Neural cell (in vitro differentiated cells): ENCODE results near the gene GNLY. TPM values are rescaled to one million over a fixed set of nuclear protein-coding genes. Genes with fewer than 3 reads are reported as not detected.

Source experiments
- H2AFZ ChIP-seq: fragments of 200-600, 300-800 bp; sonication (generic), shearing (Covaris generic); 2 replicates; pipeline ENCODE4 v1.6.0; 2014; ENCODE audit warnings: low read depth, mild to moderate bottlenecking, antibody characterized with exemption, low read length, moderate library complexity
- H3F3A ChIP-seq: fragments of 200-600 bp; shearing (Covaris generic); 2 replicates; pipeline ENCODE4 v1.6.1; 2016; ENCODE audit warnings: mild to moderate bottlenecking, moderate library complexity, mixed read lengths, antibody characterized with exemption, low read length; ENCODE audit not compliant: insufficient read depth, poor library complexity, severe bottlenecking
- H3K27ac ChIP-seq: fragments of 200-600, 300-800 bp; sonication (generic), shearing (Covaris generic); 2 replicates; pipeline ENCODE4 v1.5.1; 2014; ENCODE audit warnings: mild to moderate bottlenecking, low read length, moderate library complexity
- H3K27me3 ChIP-seq: fragments of 300-800, 200-600 bp; sonication (generic), shearing (Covaris generic); 2 replicates; pipeline ENCODE4 v1.6.0; 2014; ENCODE audit warnings: mild to moderate bottlenecking, low read depth, low read length, moderate library complexity; ENCODE audit not compliant: insufficient read depth
- H3K36me3 ChIP-seq: fragments of 300-800, 200-600 bp; sonication (generic), shearing (Covaris generic); 2 replicates; pipeline ENCODE4 v1.5.1; 2014; ENCODE audit warnings: mild to moderate bottlenecking, antibody characterized with exemption, low read length, moderate library complexity; ENCODE audit not compliant: insufficient read depth
- H3K4me2 ChIP-seq: fragments of 300-800, 200-600 bp; sonication (generic), shearing (Covaris generic); 2 replicates; pipeline ENCODE4 v1.6.0; 2014; ENCODE audit warnings: mild to moderate bottlenecking, low read length
- H3K4me3 ChIP-seq: fragments of 300-800, 200-600 bp; sonication (generic), shearing (Covaris generic); 2 replicates; pipeline ENCODE4 v1.5.1; 2014; ENCODE audit warnings: mild to moderate bottlenecking, low read length, moderate library complexity
- H3K79me2 ChIP-seq: fragments of 200-600 bp; shearing (Covaris generic); replicated peaks from 2 replicates; pipeline ENCODE4 v1.6.0; 2014; ENCODE audit warnings: mild to moderate bottlenecking, low read length, moderate library complexity; ENCODE audit not compliant: insufficient read depth
- H3K9ac ChIP-seq: fragments of 300-800, 200-600 bp; sonication (generic), shearing (Covaris generic); 2 replicates; pipeline ENCODE4 v1.6.1; 2016; ENCODE audit warnings: mild to moderate bottlenecking, low read length, mixed read lengths
- H3K9me2 ChIP-seq: fragments of 200-600 bp; shearing (Covaris generic); 2 replicates; pipeline ENCODE4 v1.6.1; 2016; ENCODE audit warnings: mild to moderate bottlenecking, low read length, mixed read lengths; ENCODE audit not compliant: insufficient read depth
- H3K9me3 ChIP-seq: fragments of 200-600, 300-800 bp; sonication (generic), shearing (Covaris generic); 2 replicates; pipeline ENCODE4 v1.6.1; 2016; ENCODE audit warnings: mild to moderate bottlenecking, mixed run types, low read length, moderate library complexity, mixed read lengths
- H4K20me1 ChIP-seq: fragments of 200-600 bp; shearing (Covaris generic); 2 replicates; pipeline ENCODE4 v1.6.1; 2016; ENCODE audit warnings: mild to moderate bottlenecking, mixed run types; ENCODE audit not compliant: insufficient read depth
- CTCF ChIP-seq: fragments of 450-650 bp; IDR thresholded peaks from 2 replicates; pipeline ENCODE4 v1.5.1; 2014; ENCODE audit warnings: antibody characterized with exemption, mild to moderate bottlenecking, moderate library complexity; ENCODE audit not compliant: poor library complexity, severe bottlenecking
- EP300 ChIP-seq: fragments of 450-650 bp; conservative IDR thresholded peaks from 2 replicates; pipeline ENCODE4 v1.6.1; 2014; ENCODE audit warnings: antibody characterized with exemption, mild to moderate bottlenecking, moderate library complexity; ENCODE audit not compliant: poor library complexity, severe bottlenecking
- EZH2 ChIP-seq: fragments of 200-600, 300-800 bp; shearing (Covaris generic), sonication (generic); IDR thresholded peaks from 2 replicates; pipeline ENCODE4 v1.6.1; 2014; ENCODE audit warnings: antibody characterized with exemption, low read length, borderline replicate concordance, mild to moderate bottlenecking; ENCODE audit not compliant: insufficient read depth, poor library complexity, severe bottlenecking
- MXI1 ChIP-seq: fragments of 450-650 bp; conservative IDR thresholded peaks from 2 replicates; pipeline ENCODE4 v1.6.1; 2014; ENCODE audit warnings: antibody characterized with exemption, mild to moderate bottlenecking; ENCODE audit not compliant: poor library complexity, severe bottlenecking
- POLR2AphosphoS5 ChIP-seq: IDR thresholded peaks from 2 replicates; pipeline ENCODE4 v1.6.1; 2012
- RAD21 ChIP-seq: fragments of 450-650 bp; conservative IDR thresholded peaks from 2 replicates; pipeline ENCODE4 v1.6.1; 2014; ENCODE audit warnings: antibody characterized with exemption, mild to moderate bottlenecking, moderate library complexity
- SMC3 ChIP-seq: fragments of 450-650 bp; conservative IDR thresholded peaks from 2 replicates; pipeline ENCODE4 v1.6.1; 2014; ENCODE audit warnings: antibody characterized with exemption, mild to moderate bottlenecking, moderate library complexity; ENCODE audit not compliant: poor library complexity
- TAF1 ChIP-seq: IDR thresholded peaks from 2 replicates; pipeline ENCODE4 v1.6.1; 2012; ENCODE audit warnings: low read depth
- polyA plus RNA-seq: library from polyadenylated mRNA; depleted of rRNA; stranded (reverse); fragments of >200 nt; gene quantifications from 2 replicates; pipeline ENCODE4 v1.2.3, GENCODE V29; 2014
- TF ChIP-seq, protein P1 (sequence below): IDR thresholded peaks from 2 replicates; pipeline ENCODE4 v1.6.1; 2012; ENCODE audit warnings: borderline replicate concordance

Gene GNLY
- polyA plus RNA-seq, 1 donor from 2014 or later: not detected

DNA sequence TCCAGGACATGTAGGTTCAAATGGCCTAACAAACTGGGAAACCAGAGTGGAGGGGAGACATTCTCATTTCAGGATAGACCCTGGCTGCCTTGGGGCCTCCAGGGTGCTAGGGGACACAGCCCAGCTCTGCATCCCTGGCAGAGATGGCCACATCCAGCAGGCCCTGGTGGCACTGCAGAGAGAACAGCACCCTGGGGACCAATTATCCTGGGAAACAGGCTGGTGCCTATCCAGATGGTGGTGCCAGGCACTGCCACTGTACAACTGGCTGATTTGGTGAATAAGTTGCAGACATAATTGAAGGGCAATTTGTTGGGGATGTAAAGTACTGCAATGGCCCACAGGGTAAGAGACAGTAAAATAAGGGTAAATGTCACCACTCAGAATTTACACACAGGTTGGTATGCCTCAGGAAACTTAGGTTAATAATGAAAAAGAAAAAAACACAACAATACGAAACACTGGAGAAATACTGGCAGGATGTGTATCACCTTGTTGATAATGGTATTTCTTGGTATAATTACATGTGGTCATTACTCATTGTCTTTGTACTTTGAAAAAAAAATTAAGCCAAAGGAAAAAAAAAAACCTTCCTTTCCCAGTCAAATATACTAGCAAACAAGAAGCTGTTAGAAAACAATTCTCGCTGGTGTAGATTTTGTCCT lies 13.3 kb upstream of the GNLY start:
- H3K27ac ChIP-seq: no peak overlapping the region
- H3K9me3 ChIP-seq: no peaks in the 10 kb centered on the region
- H4K20me1 ChIP-seq: no peaks in the 10 kb centered on the region
- no peak overlapping the region for H3K4me2 ChIP-seq
- H3K79me2 ChIP-seq: no peaks in the 10 kb centered on the region
- H3K9ac ChIP-seq: no peak overlapping the region
- no peaks in the 10 kb centered on the region for H3K36me3 ChIP-seq
- TF ChIP-seq, protein P1, sequence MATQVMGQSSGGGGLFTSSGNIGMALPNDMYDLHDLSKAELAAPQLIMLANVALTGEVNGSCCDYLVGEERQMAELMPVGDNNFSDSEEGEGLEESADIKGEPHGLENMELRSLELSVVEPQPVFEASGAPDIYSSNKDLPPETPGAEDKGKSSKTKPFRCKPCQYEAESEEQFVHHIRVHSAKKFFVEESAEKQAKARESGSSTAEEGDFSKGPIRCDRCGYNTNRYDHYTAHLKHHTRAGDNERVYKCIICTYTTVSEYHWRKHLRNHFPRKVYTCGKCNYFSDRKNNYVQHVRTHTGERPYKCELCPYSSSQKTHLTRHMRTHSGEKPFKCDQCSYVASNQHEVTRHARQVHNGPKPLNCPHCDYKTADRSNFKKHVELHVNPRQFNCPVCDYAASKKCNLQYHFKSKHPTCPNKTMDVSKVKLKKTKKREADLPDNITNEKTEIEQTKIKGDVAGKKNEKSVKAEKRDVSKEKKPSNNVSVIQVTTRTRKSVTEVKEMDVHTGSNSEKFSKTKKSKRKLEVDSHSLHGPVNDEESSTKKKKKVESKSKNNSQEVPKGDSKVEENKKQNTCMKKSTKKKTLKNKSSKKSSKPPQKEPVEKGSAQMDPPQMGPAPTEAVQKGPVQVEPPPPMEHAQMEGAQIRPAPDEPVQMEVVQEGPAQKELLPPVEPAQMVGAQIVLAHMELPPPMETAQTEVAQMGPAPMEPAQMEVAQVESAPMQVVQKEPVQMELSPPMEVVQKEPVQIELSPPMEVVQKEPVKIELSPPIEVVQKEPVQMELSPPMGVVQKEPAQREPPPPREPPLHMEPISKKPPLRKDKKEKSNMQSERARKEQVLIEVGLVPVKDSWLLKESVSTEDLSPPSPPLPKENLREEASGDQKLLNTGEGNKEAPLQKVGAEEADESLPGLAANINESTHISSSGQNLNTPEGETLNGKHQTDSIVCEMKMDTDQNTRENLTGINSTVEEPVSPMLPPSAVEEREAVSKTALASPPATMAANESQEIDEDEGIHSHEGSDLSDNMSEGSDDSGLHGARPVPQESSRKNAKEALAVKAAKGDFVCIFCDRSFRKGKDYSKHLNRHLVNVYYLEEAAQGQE: no peak
- TF ChIP-seq RAD21 (no peak), CTCF (no peak), MXI1 (no peak), EP300 (no peak), POLR2AphosphoS5 (no peak)
- H3K9me2 ChIP-seq: no peaks in the 10 kb centered on the region
- no peak overlapping the region for H2AFZ ChIP-seq
- H3K4me3 ChIP-seq: no peak overlapping the region
- H3F3A ChIP-seq: no peaks in the 10 kb centered on the region
- no peaks in the 10 kb centered on the region for H3K27me3 ChIP-seq

DNA sequence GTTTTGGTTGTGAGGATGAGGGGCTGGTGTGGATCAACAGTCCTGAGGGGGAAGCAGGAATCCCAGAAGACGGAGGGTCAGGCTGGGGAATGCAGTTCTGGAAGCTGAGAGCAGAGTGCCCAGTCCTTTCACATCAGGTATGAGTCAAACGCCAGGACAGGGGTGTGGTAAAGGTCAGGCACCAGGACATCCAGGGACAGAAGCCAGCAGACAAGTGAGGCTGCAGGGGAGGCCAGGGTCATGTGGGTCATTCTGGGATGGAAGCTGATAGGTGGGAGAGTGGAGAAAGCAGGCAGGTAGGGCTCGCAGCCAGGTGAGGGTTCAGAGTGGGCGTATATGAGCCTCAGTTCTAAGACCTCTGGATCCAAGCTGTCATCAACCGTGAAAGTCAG lies 12.8 kb upstream of the GNLY start:
- no peak overlapping the region for H3K4me2 ChIP-seq
- no peak overlapping the region for H3K27ac ChIP-seq
- no peaks in the 10 kb centered on the region for H3K9me2 ChIP-seq
- H2AFZ ChIP-seq: no peak overlapping the region
- no peaks in the 10 kb centered on the region for H3F3A ChIP-seq
- H4K20me1 ChIP-seq: no peaks in the 10 kb centered on the region
- H3K27me3 ChIP-seq: no peaks in the 10 kb centered on the region
- H3K9me3 ChIP-seq: no peaks in the 10 kb centered on the region
- no peaks in the 10 kb centered on the region for H3K36me3 ChIP-seq
- H3K9ac ChIP-seq: no peak overlapping the region
- no peak overlapping the region for H3K4me3 ChIP-seq
- no peak for TF ChIP-seq EZH2
- TF ChIP-seq RAD21: no peak
- no peak for TF ChIP-seq POLR2AphosphoS5
- no peak for TF ChIP-seq MXI1
- TF ChIP-seq SMC3: no peak
- no peak for TF ChIP-seq CTCF
- no peak for TF ChIP-seq TAF1
- TF ChIP-seq EP300: no peak
- TF ChIP-seq, protein P1: no peak
- no peaks in the 10 kb centered on the region for H3K79me2 ChIP-seq
